Spleen (tissue), 7 donors: Measurements from ENCODE around the gene TNFRSF18.

Experiments
- POLR2A ChIP-seq, 3 donors: fragments of 450-650 bp; IDR thresholded peaks; one replicate each; pipeline ENCODE4 v1.5.1; 2017; ENCODE audit warnings: antibody characterized with exemption in 3 of 3, mild to moderate bottlenecking in 1 of 3
- POLR2AphosphoS5 ChIP-seq, 3 donors: sonication (generic); formaldehyde crosslinking; IDR thresholded peaks; one replicate each; pipeline ENCODE4 v1.5.1; 2017; ENCODE audit warnings: antibody characterized with exemption in 3 of 3
- TF ChIP-seq, protein P1 (sequence below), 11 experiments: fragments of 200-600 bp in 7 of 11; fragments of 450-650 bp in 4 of 11; sonication (generic) in 4 of 11; IDR thresholded peaks in 8 of 11; conservative IDR thresholded peaks in 3 of 11; 1 replicate in 7 of 11; 2 replicates in 4 of 11; pipeline versions ENCODE4 v1.4.0 to v1.8.0; 2016 to 2021; ENCODE audit warnings: antibody characterized with exemption in 11 of 11, inconsistent platforms in 4 of 11, mild to moderate bottlenecking in 1 of 11
- donor health status: DM: no; HTN: no; CAD: no; lungs with moderate emphysema.
- donor health status: DM: no; HTN: no; CAD: no.
- donor health status: DM: no; HTN: no; CAD: no.

DNA sequence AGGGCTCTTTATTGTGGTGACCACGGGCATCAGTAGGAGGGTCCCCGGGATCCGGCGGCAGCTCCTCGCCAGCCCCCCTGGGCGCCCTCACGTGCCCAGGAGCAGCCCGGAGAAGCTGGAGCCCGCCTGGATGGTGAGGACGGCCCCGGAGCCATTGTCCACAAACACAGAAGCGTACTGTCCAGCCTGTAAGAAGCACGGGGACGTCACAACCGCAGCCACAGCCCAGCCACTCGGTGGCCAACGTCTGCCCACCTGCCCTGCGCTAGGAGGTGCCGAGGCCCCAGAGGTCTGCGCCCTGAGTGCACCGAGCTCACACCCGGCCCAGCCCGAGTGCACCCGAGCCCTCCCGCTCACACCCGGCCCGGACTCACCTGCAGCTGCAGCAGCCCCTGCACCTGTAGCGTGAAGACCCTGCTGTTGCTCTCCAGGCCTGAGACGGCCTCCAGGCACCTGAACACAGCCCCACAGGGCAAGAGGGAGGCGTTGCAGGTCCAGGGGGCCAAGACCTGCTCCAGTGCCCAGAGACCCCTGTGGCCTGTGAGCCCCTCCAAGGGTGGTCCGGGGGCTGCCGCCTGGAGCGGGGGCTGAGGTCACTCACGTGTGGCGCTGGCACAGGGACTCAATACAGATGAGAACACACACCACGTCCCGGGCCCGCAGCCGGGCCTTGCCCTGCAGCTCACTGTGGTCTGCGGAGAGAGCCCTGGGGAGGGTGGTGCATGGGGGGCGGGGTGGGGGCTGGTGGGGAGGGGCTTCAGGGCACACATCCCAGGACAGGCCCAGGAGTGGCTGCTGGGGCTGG is 36.3 kb upstream of the TNFRSF18 start:
- TF ChIP-seq, protein P1, sequence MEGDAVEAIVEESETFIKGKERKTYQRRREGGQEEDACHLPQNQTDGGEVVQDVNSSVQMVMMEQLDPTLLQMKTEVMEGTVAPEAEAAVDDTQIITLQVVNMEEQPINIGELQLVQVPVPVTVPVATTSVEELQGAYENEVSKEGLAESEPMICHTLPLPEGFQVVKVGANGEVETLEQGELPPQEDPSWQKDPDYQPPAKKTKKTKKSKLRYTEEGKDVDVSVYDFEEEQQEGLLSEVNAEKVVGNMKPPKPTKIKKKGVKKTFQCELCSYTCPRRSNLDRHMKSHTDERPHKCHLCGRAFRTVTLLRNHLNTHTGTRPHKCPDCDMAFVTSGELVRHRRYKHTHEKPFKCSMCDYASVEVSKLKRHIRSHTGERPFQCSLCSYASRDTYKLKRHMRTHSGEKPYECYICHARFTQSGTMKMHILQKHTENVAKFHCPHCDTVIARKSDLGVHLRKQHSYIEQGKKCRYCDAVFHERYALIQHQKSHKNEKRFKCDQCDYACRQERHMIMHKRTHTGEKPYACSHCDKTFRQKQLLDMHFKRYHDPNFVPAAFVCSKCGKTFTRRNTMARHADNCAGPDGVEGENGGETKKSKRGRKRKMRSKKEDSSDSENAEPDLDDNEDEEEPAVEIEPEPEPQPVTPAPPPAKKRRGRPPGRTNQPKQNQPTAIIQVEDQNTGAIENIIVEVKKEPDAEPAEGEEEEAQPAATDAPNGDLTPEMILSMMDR (IDR thresholded peaks at IDR 0.05 in 8 of 11, conservative IDR thresholded peaks at IDR 0.05 in 3 of 11), result no peak
- TF ChIP-seq POLR2AphosphoS5 (IDR thresholded peaks at IDR 0.05) (no peak), POLR2A (IDR thresholded peaks at IDR 0.05) (no peak)
